ENCODE measurements around the gene OR2AG2. TPM values are rescaled to one million over a fixed set of nuclear protein-coding genes. Genes with fewer than 3 reads are reported as not detected.

OR2AG2 gene
- total and polyA plus RNA-seq, 7 donors, result 0.01 TPM; not detected in 6

GRCh38 chr11:6727971-6728760, 43.6 kb downstream of the OR2AG2 start:
- ATAC-seq (no peak), DNase-seq (no peak)
- peaks cover 0 to 3% (median 0%) of the 10 kb centered on the region in 3 donors for H3K27me3 ChIP-seq (ENCODE audit: insufficient read depth in 3 of 3, low read length in 2 of 3)
- TF ChIP-seq CTCF (IDR thresholded peaks at IDR 0.05), result no peak
- intact Hi-C loops (cut with DNase I), result no loop called here
- H3K4me1 ChIP-seq, result no peaks in the 10 kb centered on the region
- no peak overlapping the region for H3K4me3 ChIP-seq
- H3K9me3 ChIP-seq, result peaks cover 8% of the 10 kb centered on the region
- H3K27ac ChIP-seq, result no peak overlapping the region
- WGBS, 3 donors, result 48 to 66% (median 63%) methylated on average over 6 of the region's 6 CpGs
- no peaks in the 10 kb centered on the region for H3K36me3 ChIP-seq (ENCODE audit: insufficient read depth in 1 of 2, low read depth in 1 of 2)

- H3K36me3 ChIP-seq (ENCODE audit: insufficient read depth in 1 of 2, low read depth in 1 of 2), result no peaks in the 10 kb centered on the region
- intact Hi-C loops (cut with DNase I), result no loop called here
- TF ChIP-seq CTCF (IDR thresholded peaks at IDR 0.05), result no peak
- H3K4me1 ChIP-seq, result no peaks in the 10 kb centered on the region
- H3K4me3 ChIP-seq, result no peak overlapping the region
- no peak for ATAC-seq
- H3K27me3 ChIP-seq (ENCODE audit: insufficient read depth in 3 of 3, low read length in 2 of 3), result peaks cover 0 to 3% (median 0%) of the 10 kb centered on the region in 3 donors
- 52 to 59% (median 57%) methylated on average over 2 of the region's 2 CpGs for WGBS, 3 donors
- no peak overlapping the region for H3K27ac ChIP-seq
- H3K9me3 ChIP-seq, result peaks cover 8% of the 10 kb centered on the region
- no peak for DNase-seq
Observed at GRCh38 chr11:6725386-6725896, 46.3 kb downstream of the OR2AG2 start.

DNA sequence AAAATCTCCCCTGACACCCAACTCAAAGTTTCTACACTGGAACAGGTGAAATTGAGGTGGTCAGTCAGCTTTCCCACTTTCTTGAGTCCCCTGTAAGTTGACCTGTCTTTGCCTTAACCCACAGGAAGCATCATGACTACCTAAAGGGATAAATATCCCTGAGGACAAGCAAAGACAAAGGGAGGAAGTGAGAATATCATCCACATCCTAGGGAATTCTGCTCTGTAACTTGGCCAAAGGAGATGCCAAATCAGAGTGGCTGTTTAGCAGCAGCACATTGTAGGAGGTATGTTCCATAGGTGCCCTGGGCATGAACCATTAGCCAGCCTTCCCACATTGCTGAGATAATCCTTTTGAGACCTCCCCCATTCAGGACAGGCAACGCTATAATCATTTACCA, 47.8 kb downstream of the OR2AG2 start:
- Histone ChIP-seq H3K36me3 (ENCODE audit: insufficient read depth in 1 of 2, low read depth in 1 of 2) (no peaks in the 10 kb centered on the region), H3K4me3 (no peak overlapping the region), H3K4me1 (no peaks in the 10 kb centered on the region), H3K27ac (no peak overlapping the region), H3K9me3 (peaks cover 8% of the 10 kb centered on the region), H3K27me3 (ENCODE audit: insufficient read depth in 3 of 3, low read length in 2 of 3) (peaks cover 0 to 3% (median 0%) of the 10 kb centered on the region in 3 donors)
- no peak for TF ChIP-seq CTCF (IDR thresholded peaks at IDR 0.05)
- intact Hi-C loops (cut with DNase I), result no loop called here
- DNase-seq, result no peak
- no peak for ATAC-seq
- 51 to 83% (median 71%) methylated on average over 1 of the region's 1 CpG for whole genome bisulfite sequencing, 3 donors

- no peak for ATAC-seq
- H3K27ac ChIP-seq, result no peak overlapping the region
- H3K27me3 ChIP-seq (ENCODE audit: insufficient read depth in 3 of 3, low read length in 2 of 3), result peaks cover 0 to 7% (median 3%) of the 10 kb centered on the region in 3 donors
- H3K9me3 ChIP-seq, result peaks cover 3% of the 10 kb centered on the region
- DNase-seq, result no peak
- intact Hi-C loops (cut with DNase I), result no loop called here
- WGBS, 3 donors, result 87 to 95% (median 92%) methylated on average over 1 of the region's 1 CpG
- no peak for TF ChIP-seq CTCF (IDR thresholded peaks at IDR 0.05)
- no peaks in the 10 kb centered on the region for H3K36me3 ChIP-seq (ENCODE audit: insufficient read depth in 1 of 2, low read depth in 1 of 2)
- H3K4me1 ChIP-seq, result no peaks in the 10 kb centered on the region
- H3K4me3 ChIP-seq, result no peak overlapping the region
Observed at GRCh38 chr11:6721343-6721742, 50.4 kb downstream of the OR2AG2 start.
